Psoas muscle (tissue), 8 donors: ENCODE data around the gene MXI1. TPM values are rescaled to one million over a fixed set of nuclear protein-coding genes. Genes with fewer than 3 reads are reported as not detected.
A peak's percentile ranks its signal among the peaks of the same experiment; 100 is the strongest.
"Not testable (repeated sequence)": the region's sequence is repeated elsewhere in the genome, so short reads cannot be mapped to it uniquely, and the experiment has no call there.

Source experiments
- ATAC-seq, 4 donors: fragments of 200-7000 bp; cut with Tn5 transposase; one replicate each; pipeline ENCODE4 v1.9.1; 2020; ENCODE audit warnings: moderate library complexity in 3 of 4, mild to moderate bottlenecking in 2 of 4
- DNase-seq, 2 donors: peaks; one replicate each; pipeline ENCODE4 v3.0.0-alpha.2; 2020
- H3K27ac ChIP-seq: fragments of 200-600 bp; one replicate; pipeline ENCODE4 v1.8.0; 2022
- H3K27me3 ChIP-seq, 3 donors: fragments of 200-600 bp in 1 of 3; one replicate each; pipeline versions ENCODE4 v1.6.1 to v1.8.0; 2013 to 2022; ENCODE audit warnings: low read length in 2 of 3, mild to moderate bottlenecking in 2 of 3, moderate library complexity in 1 of 3; ENCODE audit not compliant: insufficient read depth in 3 of 3
- H3K36me3 ChIP-seq, 2 donors: fragments of 200-600 bp in 1 of 2; one replicate each; pipeline versions ENCODE4 v1.6.1 to v1.8.0; 2013 to 2022; ENCODE audit warnings: low read depth in 1 of 2, mild to moderate bottlenecking in 1 of 2, moderate library complexity in 1 of 2; ENCODE audit not compliant: insufficient read depth in 1 of 2
- H3K4me1 ChIP-seq: fragments of 200-600 bp; one replicate; pipeline ENCODE4 v1.8.0; 2022
- H3K4me3 ChIP-seq: fragments of 200-600 bp; one replicate; pipeline ENCODE4 v1.8.0; 2022; ENCODE audit warnings: mild to moderate bottlenecking
- H3K9me3 ChIP-seq: fragments of 200-600 bp; one replicate; pipeline ENCODE4 v1.8.0; 2022
- CTCF ChIP-seq: fragments of 200-600 bp; IDR thresholded peaks from one replicate; pipeline ENCODE4 v1.8.0; 2022; ENCODE audit warnings: antibody characterized with exemption
- WGBS, 3 donors: extraction: QIAGEN DNeasy Blood & Tissue Kit; methylation state at CpG; one replicate each; pipeline versions ENCODE4 v1.1.6 to v1.1.7; 2013; 5-methylcytosine and 5-hydroxymethylcytosine counted together
- intact Hi-C, 2 donors: fragments of 100-400 bp; cut with DNase I; formaldehyde crosslinking; loops; one replicate each; pipeline versions ENCODE4 v1.11.0 to v1.14.2; 2022
- polyA plus RNA-seq, 3 donors: library from polyadenylated mRNA; stranded (reverse); fragments of 200-250 nt; gene quantifications; one replicate each; pipeline ENCODE4 v1.2.3, GENCODE V29; 2013
- total RNA-seq, 4 donors: library from RNA; stranded (reverse); fragmentation: NEBNext Ultra II Directional in 2 of 4; extraction: Animal tissue kit (Norgen Biotek cat#: 25700) in 2 of 4; gene quantifications; one replicate each; pipeline versions ENCODE4 v1.2.1 to v1.2.4, GENCODE V29; 2021 to 2023
- donor health status: healthy with polysubstance abuse.
- donor health status: DM: no; HTN: no; CAD: no; lungs with moderate emphysema.
- donor health status: Bipolar disorder and iron deficiency.
- donor health status: healthy.
- donor health status: DM: yes; HTN: yes; CAD: no.
- donor health status: DM: no; HTN: no; CAD: no.
- donor health status: DM: no; HTN: no; CAD: no.
- donor health status: DM: yes; HTN: yes; CAD: no.

Gene MXI1
- total and polyA plus RNA-seq, 7 donors = 5.5 to 50.3 (median 33.3) TPM

GRCh38 chr10:110269374-110270318 lies 62.2 kb downstream of the MXI1 start:
- Histone ChIP-seq H3K4me1 (peaks cover 61% of the 10 kb centered on the region), H3K27ac (peak overlapping the region; percentile 81), H3K4me3 (peak overlapping the region; percentile 59), H3K27me3 (no peaks in the 10 kb centered on the region), H3K9me3 (no peaks in the 10 kb centered on the region), H3K36me3 (no peaks in the 10 kb centered on the region)
- 1 to 4% (median 3%) methylated on average over 4 of the region's 4 CpGs for WGBS, 3 donors
- no peak for DNase-seq
- no peak for TF ChIP-seq CTCF
- intact Hi-C loops = loop anchor here (5.0 to 10.0 kb wide), 2 partner anchors 37 to 385 kb away; no protein-coding TSS in a partner anchor
- ATAC-seq = peak; percentile 86 to 94 (median 92)

DNA sequence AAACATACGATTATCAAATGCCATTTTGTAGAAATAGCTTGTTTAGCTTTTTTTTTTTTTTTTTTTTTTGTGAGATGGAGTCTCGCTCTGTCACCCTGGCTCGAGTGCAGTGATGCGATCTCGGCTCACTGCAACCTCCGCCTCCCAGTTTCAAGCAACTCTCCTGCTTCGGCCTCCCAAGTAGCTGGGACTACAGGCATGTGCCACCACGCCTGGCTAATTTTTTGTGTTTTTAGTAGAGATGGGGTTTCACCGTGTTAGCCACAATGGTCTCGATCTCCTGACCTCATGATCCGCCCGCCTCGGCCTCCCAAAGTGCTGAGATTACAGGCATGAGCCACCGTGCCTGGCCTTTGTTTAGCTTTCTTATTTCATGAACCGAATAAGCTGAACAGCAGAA lies 65.6 kb downstream of the MXI1 start:
- DNase-seq = not testable (repeated sequence)

GRCh38 chr10:110273474-110273873 lies 66.1 kb downstream of the MXI1 start:
- no peaks in the 10 kb centered on the region for H3K36me3 ChIP-seq
- H3K27me3 ChIP-seq = no peaks in the 10 kb centered on the region
- TF ChIP-seq CTCF = no peak
- H3K9me3 ChIP-seq = no peaks in the 10 kb centered on the region
- intact Hi-C loops = loop anchor here (10.0 kb wide), 1 partner anchor 389 kb away; no protein-coding TSS in a partner anchor
- H3K4me1 ChIP-seq = peaks cover 77% of the 10 kb centered on the region
- DNase-seq (peak; percentile 63 to 65), ATAC-seq (peak in 2 of 4 donors; percentile 37 to 46)
- peak overlapping the region; percentile 19 for H3K27ac ChIP-seq
- WGBS, 3 donors = 60 to 67% (median 67%) methylated on average over 4 of the region's 4 CpGs
- H3K4me3 ChIP-seq = no peak overlapping the region

More for the DNA sequence above, 65.6 kb downstream of the MXI1 start:
- not testable (repeated sequence) for H3K27me3 ChIP-seq, ATAC-seq, H3K9me3 ChIP-seq, H3K36me3 ChIP-seq, H3K4me3 ChIP-seq, H3K27ac ChIP-seq
- intact Hi-C loops = loop anchor here (10.0 kb wide), 1 partner anchor 388 kb away; no protein-coding TSS in a partner anchor
- 91 to 94% (median 93%) methylated on average over 15 of the region's 15 CpGs for WGBS, 3 donors
- H3K4me1 ChIP-seq = peaks cover 78% of the 10 kb centered on the region

- no peak overlapping the region for H3K4me3 ChIP-seq
- ATAC-seq (no peak), DNase-seq (no peak)
- no peaks in the 10 kb centered on the region for H3K9me3 ChIP-seq
- intact Hi-C loops = loop anchor here (10.0 kb wide), 1 partner anchor 389 kb away; no protein-coding TSS in a partner anchor
- peaks cover 73% of the 10 kb centered on the region for H3K4me1 ChIP-seq
- no peaks in the 10 kb centered on the region for H3K27me3 ChIP-seq
- H3K27ac ChIP-seq = peak overlapping the region; percentile 19
- no peak for TF ChIP-seq CTCF
- H3K36me3 ChIP-seq = no peaks in the 10 kb centered on the region
These were observed 66.7 kb downstream of the MXI1 start for GRCh38 chr10:110274072-110274627.

GRCh38 chr10:110274647-110275046 lies 67.2 kb downstream of the MXI1 start:
- ATAC-seq (no peak), DNase-seq (no peak)
- no peaks in the 10 kb centered on the region for H3K9me3 ChIP-seq
- no peak for TF ChIP-seq CTCF
- peaks cover 75% of the 10 kb centered on the region for H3K4me1 ChIP-seq
- H3K27me3 ChIP-seq = no peaks in the 10 kb centered on the region
- WGBS, 3 donors = 85 to 91% (median 87%) methylated on average over 6 of the region's 6 CpGs
- H3K4me3 ChIP-seq = no peak overlapping the region
- H3K36me3 ChIP-seq = peaks cover 0 to under 1% of the 10 kb centered on the region in 2 donors
- intact Hi-C loops = loop anchor here (5.0 to 10.0 kb wide), 3 partner anchors 47 to 390 kb away; partner anchors contain the start of gene MXI1 (in 2 of the 2)
- H3K27ac ChIP-seq = no peak overlapping the region
